ENCODE measurements around the gene DVL3. TPM values are rescaled to one million over a fixed set of nuclear protein-coding genes. Genes with fewer than 3 reads are reported as not detected.

DVL3 gene
- total RNA-seq, 1 experiment from 2014 or later: 86.7 TPM

GRCh38 chr3:184189421-184189820, 34.2 kb downstream of the DVL3 start:
- Histone ChIP-seq H3K4me1 (0 out of 2 replicates have a peak, but pooled peaks cover 8% of the 10 kb centered on the region), H3K36me3 (ENCODE audit: control insufficient read depth, insufficient read depth, low read length) (peaks cover 4% of the 10 kb centered on the region; the same call in 1 of the 2 replicates), H3K9me3 (no peaks in the 10 kb centered on the region), H3K27me3 (replicated peaks; ENCODE audit: control insufficient read depth, insufficient read depth, low read length) (no peaks in the 10 kb centered on the region), H3K4me3 (ENCODE audit: low read depth, low read length) (no peak overlapping the region)
- Mint-ChIP-seq H3K4me3 (ENCODE audit: unreplicated experiment) (no peak overlapping the region), H3K27me3 (ENCODE audit: insufficient read depth, unreplicated experiment) (no peaks in the 10 kb centered on the region), H3K9me3 (ENCODE audit: unreplicated experiment) (no peaks in the 10 kb centered on the region), H3K27ac (ENCODE audit: unreplicated experiment) (no peak overlapping the region), H3K4me1 (ENCODE audit: low read depth, unreplicated experiment) (peaks cover 15% of the 10 kb centered on the region), H3K36me3 (ENCODE audit: insufficient read depth, unreplicated experiment) (peaks cover 70% of the 10 kb centered on the region)
- POLR2A ChIA-PET: no interaction called here
- no TSS peak for BruUV-seq (replicated peaks)
- no peak for TF ChIP-seq CTCF (IDR thresholded peaks at IDR 0.05; ENCODE audit: insufficient read depth in 1 of 2, low read depth in 1 of 2, low read length in 1 of 2, severe bottlenecking in 1 of 2, unreplicated experiment in 1 of 2)
- intact Hi-C loops (cut with micrococcal nuclease; ENCODE audit: unreplicated experiment): no loop called here
- DNase-seq: no peak
- CTCF ChIA-PET: no interaction called here

GRCh38 chr3:184192889-184193288, 37.7 kb downstream of the DVL3 start:
- intact Hi-C loops (cut with micrococcal nuclease; ENCODE audit: unreplicated experiment): no loop called here
- Histone ChIP-seq H3K36me3 (ENCODE audit: control insufficient read depth, insufficient read depth, low read length) (peaks cover 4% of the 10 kb centered on the region; the same call in 1 of the 2 replicates), H3K27me3 (replicated peaks; ENCODE audit: control insufficient read depth, insufficient read depth, low read length) (no peaks in the 10 kb centered on the region), H3K4me1 (no peaks in the 10 kb centered on the region), H3K4me3 (ENCODE audit: low read depth, low read length) (no peak overlapping the region), H3K9me3 (no peaks in the 10 kb centered on the region)
- ChIA-PET POLR2A (no interaction called here), CTCF (no interaction called here)
- no TSS peak for BruUV-seq (replicated peaks)
- no peak for DNase-seq
- no peak for TF ChIP-seq CTCF (IDR thresholded peaks at IDR 0.05; ENCODE audit: insufficient read depth in 1 of 2, low read depth in 1 of 2, low read length in 1 of 2, severe bottlenecking in 1 of 2, unreplicated experiment in 1 of 2)
- Mint-ChIP-seq H3K36me3 (ENCODE audit: insufficient read depth, unreplicated experiment) (peaks cover 59% of the 10 kb centered on the region), H3K4me1 (ENCODE audit: low read depth, unreplicated experiment) (no peaks in the 10 kb centered on the region), H3K4me3 (ENCODE audit: unreplicated experiment) (no peak overlapping the region), H3K27me3 (ENCODE audit: insufficient read depth, unreplicated experiment) (no peaks in the 10 kb centered on the region), H3K27ac (ENCODE audit: unreplicated experiment) (no peak overlapping the region), H3K9me3 (ENCODE audit: unreplicated experiment) (no peaks in the 10 kb centered on the region)

GRCh38 chr3:184193991-184194539, 38.9 kb downstream of the DVL3 start:
- no peaks in the 10 kb centered on the region for H3K4me1 Mint-ChIP-seq (ENCODE audit: low read depth, unreplicated experiment)
- no peak overlapping the region for H3K4me3 ChIP-seq (ENCODE audit: low read depth, low read length)
- ChIA-PET POLR2A (no interaction called here), CTCF (no interaction called here)
- no peaks in the 10 kb centered on the region for H3K9me3 Mint-ChIP-seq (ENCODE audit: unreplicated experiment)
- intact Hi-C loops (cut with micrococcal nuclease; ENCODE audit: unreplicated experiment): no loop called here
- H3K36me3 Mint-ChIP-seq (ENCODE audit: insufficient read depth, unreplicated experiment): peaks cover 49% of the 10 kb centered on the region
- TF ChIP-seq CTCF (IDR thresholded peaks at IDR 0.05; ENCODE audit: insufficient read depth in 1 of 2, low read depth in 1 of 2, low read length in 1 of 2, severe bottlenecking in 1 of 2, unreplicated experiment in 1 of 2): no peak
- peaks cover 4% of the 10 kb centered on the region; the same call in 1 of the 2 replicates for H3K36me3 ChIP-seq (ENCODE audit: control insufficient read depth, insufficient read depth, low read length)
- H3K27ac Mint-ChIP-seq (ENCODE audit: unreplicated experiment): no peak overlapping the region
- BruUV-seq (replicated peaks): no TSS peak
- no peak for DNase-seq
- H3K4me1 ChIP-seq: no peaks in the 10 kb centered on the region
- H3K9me3 ChIP-seq: no peaks in the 10 kb centered on the region
- no peaks in the 10 kb centered on the region for H3K27me3 Mint-ChIP-seq (ENCODE audit: insufficient read depth, unreplicated experiment)
- no peak overlapping the region for H3K4me3 Mint-ChIP-seq (ENCODE audit: unreplicated experiment)
- H3K27me3 ChIP-seq (replicated peaks; ENCODE audit: control insufficient read depth, insufficient read depth, low read length): no peaks in the 10 kb centered on the region
